Superior temporal gyrus (tissue), 1 donor: Measurements from ENCODE around the gene FGF5.
"Not testable (repeated sequence)": the region's sequence is repeated elsewhere in the genome, so short reads cannot be mapped to it uniquely, and the experiment has no call there.

Experiments used
- DNase-seq: peaks from one replicate; pipeline ENCODE4 v3.0.0-alpha.2; 2016; ENCODE audit errors: extremely low spot score

The FGF5 gene

DNA sequence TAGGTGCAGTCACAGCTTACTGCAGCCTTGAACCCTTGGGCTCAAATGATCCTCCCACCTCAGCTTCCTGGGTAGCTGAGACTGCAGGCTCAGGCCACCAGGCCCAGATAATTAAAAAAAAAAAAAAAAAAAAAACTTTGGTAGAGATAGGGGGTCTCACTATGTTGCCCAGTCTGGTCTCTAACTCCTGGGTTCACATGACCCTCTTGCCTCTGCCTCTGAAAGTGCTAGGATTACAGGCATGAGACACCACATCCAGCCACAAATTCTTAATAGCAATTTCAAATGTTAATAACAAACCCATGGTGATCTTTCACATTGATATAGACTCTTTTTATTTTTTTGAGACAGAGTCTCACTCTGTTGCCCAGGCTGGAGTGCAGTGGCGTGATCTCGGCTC is 12.3 kb upstream of the FGF5 start:
- DNase-seq = no peak

DNA sequence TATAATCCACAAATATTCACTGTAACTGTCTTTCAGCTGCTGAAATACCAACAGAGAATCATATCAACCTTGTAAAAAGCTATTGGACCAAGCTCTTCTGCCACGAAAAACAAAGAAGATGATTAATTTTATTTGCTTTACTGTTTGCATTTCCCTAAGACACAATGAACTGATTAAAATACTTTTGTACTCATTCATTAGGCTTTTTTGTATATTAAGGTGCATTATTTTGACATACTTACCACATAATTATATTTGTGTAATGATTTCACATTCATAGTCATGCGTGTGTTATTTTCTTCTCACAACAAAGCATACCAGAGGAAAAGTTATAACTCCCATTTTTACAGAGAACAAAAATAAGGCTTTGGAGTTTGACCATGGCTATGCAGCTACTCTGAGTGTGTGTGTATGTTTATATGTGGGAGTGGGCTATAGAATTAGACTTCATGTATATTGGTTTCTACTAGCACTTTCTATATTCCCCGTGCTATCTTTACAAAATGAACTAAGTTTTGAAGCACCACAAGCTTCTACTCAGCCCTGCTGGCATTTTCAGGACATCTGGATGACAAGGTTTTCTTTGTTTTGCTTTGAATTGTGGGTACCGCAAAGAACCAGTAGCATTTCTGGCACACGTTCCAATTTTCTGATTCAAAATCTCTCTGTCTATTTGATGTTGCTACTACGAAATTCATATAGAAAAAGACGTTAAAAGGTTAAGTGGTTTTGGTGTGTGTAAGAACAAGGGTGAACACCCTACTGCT is 11.0 kb upstream of the FGF5 start:
- DNase-seq = no peak

DNA sequence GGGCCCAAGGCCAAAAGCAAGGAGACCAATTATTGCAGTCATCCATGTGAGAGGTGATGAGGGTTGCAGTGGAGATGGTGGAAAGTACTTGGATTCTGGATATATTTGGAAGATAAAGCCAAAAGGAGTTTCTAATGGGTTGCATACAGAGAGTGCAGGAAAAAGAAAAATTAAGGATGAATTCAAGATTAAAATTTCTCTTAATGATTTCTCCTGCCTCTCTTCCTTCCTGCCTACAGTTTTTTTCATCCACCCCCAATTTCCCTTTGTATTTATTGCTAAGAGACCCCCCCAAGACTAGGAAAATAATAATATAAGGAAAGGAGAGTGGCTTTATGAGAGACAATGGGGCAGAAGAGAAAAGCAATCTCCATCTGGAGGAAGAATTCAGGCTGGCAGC is 8.6 kb upstream of the FGF5 start:
- no peak for DNase-seq

DNA sequence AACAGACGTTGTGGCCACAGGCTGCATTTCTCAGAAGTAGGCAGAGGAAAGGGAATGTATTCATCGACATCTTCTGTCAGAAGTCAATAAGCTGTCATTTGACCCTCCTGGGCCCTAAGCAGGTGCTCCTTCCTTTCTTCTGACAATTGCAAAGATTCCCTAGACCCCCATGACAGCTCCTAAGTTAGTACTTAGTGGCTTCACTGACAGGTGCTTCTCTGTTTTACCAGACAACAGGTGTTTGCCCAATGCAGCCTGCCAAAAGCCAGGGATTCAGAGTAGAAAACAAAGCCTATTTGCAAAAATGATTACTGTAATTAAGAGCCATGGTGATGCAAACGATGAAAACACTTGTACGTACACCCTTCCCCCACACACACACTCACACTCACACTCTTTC is 7.5 kb upstream of the FGF5 start:
- no peak for DNase-seq

DNA sequence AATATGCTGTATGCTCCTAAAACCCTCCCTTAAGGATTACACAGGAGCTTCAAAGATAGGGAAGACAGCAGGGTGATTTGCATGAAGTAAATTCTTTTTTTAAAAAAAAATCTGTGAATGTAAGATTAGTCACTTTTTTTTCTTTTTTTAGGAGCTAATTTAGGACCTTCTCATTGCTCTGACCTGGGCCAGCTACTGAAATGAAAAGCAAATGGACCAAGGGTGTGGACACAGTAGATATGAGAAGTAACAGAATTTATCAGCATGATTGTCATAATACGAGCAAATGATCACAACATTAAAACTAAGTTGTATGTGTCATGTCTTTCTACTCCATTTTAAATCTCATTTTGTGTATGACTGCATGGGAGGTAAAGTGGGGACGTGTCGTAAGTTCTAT is 6.6 kb upstream of the FGF5 start:
- no peak for DNase-seq

DNA sequence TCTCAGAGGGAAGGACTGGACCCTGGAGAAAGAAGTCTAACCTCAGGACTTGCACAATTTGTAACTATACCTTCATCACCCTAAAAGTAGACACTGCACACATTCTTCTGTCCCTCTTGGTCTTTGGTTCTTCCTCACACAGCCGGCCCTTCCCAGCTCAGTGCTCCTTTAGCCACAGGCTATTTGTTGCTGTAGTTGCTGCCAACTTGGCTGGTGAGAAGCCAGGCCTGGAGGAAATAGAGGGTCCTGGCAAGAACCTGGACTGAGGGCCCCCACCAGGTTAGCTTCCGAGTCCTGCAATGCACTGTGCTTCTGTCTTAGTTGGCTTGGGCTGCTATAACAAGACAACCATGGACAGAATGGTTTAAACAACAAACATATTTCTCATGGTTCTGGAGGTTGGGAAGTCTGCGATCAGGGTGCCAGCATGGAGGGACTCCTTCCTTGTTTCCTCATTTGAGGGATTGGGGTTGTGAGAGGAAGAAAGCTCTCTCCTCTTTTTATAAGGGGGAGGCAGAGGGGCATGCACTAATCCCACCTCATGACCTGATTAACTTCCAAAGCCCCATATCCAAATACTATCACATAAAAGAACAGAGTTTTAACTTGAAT is 4.4 kb upstream of the FGF5 start:
- no peak for DNase-seq

DNA sequence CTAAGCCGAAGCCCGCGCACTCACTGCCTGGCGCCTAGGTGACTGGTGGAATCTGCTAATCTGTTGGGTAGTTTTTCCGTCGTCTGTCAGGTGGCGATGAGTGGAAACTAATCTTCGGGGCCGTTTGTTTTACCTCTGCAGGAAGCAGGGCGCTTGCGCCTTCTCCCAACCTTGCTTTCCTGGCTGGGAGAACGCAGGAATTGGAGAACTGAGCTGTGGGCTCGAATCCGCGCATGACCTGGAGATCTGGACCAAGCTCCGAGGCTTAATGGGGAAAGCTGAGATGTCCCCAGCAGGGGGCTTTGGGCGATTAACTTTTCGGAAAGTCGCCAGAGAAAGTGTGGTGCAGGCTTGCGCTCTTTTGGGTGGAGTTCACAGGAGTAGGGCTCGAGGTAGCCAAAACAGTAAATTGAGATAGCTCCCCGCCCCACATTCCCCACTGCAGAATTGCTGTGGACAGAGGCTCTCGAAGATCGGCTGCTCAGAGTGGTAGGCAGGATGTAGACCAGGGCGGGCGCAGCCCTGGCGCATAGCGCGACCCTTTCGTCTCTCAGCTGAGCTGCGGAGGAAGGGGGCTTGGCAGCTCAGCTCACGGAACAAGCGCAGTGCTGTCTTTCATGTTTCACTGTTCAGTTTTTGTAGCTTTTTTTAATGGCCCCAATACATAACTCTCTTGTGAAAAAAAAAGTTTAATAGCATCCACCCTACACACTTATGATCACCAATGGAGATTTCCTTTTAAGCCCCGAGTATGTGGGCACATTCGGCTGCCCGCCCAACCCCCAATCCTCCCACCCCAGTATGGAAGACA is 2.7 kb upstream of the FGF5 start:
- no peak for DNase-seq

DNA sequence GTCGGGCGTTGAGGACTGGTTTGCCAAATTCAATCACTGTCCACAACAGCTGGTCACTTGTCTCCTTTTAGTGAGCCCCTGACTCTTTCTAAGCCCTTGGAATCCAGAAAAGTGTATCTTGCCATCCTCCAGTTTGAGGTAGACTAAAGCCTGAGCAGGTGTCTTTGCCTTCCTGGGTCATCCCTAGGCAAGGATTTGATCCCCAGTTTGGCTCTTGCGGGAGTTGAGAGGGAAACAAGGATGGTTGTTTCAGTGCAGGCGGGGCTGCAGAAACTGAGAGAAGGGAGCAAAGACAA is 2.2 kb upstream of the FGF5 start:
- DNase-seq = no peak

DNA sequence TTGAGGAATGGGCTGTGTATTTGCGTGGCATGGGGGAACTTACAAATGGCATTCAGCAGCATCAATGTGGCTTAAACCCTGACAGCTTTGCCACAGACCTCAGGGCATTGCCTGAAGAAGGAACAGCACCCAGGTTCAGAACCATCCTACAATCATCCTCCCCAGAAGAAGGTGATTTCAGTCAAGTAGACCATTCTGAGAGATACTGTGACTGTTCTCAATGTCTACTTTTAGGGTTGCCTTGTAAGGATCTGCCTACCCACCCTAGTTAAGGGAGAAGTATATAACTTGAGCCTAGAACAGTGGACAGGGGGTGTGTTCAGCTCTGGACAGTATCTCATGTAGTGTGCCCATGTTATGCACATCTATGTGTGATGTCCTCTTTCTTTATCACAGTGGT is 1.6 kb upstream of the FGF5 start:
- no peak for DNase-seq

DNA sequence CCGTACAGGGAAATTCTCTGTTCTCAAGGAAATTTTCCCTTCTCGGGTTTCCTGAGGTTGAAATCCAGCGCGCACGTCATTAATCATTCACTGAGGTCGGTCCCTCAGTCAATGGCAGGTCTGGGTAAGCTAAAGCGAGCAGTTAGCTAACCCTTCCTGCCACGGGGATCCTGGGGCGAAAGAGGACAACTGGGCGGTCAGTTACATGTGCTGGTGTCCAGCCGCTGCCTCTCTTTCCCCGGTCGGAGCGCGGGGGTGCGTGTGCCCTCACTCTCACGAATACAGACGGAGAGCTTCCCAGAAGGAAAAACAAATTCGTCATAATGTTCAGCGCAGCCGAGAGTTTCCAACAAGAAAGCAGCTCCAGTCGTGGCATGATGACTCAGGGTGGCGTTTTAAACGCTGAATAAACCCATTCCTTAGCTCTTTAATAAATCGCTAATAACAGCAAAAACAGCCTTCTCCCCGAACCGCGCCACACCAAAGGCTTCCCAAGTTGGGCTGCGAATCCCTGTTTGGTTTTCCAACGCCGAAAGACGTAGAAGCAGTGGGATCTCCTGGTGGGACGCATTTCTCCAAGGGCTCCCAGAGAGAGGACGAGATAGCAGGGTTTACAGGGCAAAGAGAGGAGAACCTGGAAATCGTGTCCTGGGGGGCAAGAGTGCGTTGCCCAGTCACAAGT is 752 bp upstream of the FGF5 start:
- no peak for DNase-seq

DNA sequence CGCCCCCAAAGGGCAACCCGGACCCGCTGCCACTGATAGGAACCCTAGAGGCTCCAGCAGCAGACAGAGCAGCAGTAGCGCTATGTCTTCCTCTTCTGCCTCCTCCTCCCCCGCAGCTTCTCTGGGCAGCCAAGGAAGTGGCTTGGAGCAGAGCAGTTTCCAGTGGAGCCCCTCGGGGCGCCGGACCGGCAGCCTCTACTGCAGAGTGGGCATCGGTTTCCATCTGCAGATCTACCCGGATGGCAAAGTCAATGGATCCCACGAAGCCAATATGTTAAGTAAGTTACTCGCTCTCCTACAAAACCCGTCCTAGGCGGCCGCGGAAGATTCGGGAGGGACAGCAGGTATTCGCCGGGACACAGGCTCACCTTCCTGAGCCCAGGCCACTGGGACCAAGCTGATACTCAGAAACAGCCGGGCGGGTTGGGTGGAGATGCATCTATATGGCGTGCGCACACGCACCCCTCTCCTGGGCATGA is 477 bp downstream of the FGF5 start:
- no peak for DNase-seq

DNA sequence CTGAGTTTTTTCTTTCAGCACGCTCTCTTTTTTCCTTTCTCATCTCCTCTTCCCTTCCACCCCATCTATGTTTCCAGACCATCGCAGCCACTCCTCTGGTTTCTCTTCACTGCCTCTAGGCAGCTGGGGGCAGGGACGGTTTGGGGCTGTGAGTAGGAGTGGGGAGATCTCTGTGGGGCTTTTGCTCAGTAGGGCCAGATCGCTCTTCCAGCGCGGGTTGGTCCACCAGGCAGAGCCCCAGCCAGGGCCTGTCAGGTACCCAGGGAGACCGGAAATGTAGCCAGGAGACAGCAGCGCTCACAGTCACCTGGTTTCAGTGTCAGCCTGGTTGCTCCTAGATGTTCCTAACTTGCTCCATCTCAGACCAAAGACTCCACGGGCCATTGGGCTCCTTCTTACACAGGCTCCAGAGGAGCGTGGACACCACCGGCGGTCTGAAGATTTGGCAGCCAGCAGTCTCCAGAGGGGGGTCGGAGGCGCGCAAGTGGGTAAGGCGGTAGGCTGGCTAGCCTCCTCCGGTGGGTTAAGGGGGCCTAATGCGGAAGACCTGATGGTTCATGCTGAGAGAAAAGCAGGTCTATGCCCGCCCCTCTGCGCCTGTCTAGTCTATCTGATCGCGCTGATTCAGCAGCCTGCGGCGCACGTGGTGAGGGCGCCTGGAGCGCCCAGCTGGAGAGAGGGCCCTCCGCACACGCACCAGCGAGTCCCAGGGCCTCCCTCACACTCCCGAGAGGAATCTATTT is 1.8 kb downstream of the FGF5 start:
- no peak for DNase-seq

DNA sequence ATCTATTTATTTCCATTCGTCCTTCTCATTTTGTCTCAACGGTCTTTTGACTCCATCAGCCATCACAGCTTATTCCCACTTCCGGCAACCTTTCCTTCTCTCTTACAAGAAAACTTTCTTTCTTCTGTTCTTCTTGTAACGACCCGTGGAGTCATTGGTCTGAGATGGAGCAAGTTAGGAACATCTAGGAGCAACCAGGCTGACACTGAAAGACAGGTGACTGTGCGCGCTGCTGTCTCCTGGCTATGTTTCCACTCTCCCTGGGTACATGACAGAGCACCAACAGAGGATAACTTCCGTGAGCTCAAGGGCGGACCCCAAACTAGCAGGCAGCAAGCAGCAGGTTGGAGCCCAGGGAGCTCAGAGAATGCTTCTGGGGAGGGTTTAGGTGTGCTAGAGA is 2.5 kb downstream of the FGF5 start:
- DNase-seq = no peak

DNA sequence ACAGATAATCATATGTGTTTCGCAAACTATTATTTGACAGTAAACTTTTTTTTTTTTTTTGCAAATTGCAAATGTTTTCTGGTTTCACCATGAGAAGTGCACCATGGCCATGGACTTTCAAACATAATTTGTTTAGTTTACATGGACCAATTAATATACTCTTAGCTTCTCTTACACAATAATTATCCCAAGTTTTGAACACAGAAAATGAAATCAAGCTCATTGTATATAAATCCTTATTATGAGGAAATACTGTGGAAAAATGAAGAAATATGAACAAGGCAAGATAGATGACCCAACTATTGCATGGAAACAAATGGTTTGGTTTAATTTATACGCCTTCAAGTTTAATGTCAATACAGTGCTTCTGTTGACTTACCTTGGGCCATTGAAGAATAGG is 3.9 kb downstream of the FGF5 start:
- no peak for DNase-seq

DNA sequence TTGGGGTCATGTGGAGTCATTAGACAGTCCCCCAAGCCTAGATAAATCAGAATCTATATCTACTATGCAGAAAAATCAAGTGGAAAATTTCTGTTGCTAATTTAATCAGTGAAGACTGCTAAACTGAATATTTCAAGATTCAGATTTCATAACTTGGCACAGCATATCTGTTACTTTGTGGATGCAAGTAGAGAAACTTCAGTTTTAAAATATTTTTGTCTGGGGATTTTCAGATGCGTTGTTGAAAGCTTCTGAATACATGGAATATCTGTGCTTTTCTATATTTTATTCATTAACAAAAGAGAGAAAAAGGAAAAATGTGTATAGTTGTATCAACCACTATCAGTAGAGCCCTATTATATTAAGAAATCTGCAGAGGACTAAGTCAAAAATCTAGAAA is 4.4 kb downstream of the FGF5 start:
- DNase-seq = no peak

DNA sequence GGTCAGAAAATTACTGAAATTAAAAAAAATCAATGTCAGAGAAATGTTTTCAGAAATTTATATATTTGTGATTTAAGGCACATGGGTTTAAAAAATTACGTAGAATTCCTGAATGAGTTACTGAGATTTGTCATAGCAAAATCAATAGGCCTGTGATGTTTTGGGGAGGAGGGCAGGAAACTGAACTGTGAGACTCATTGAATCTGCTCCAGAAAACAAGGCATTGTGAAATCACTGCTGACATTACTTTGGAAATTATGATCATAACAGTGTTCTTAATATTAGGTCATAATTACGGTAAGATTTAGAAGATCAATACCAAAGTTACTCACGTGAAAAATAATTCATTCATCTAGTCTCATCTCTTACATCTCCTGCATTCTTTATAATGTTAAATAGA is 5.3 kb downstream of the FGF5 start:
- DNase-seq = no peak

DNA sequence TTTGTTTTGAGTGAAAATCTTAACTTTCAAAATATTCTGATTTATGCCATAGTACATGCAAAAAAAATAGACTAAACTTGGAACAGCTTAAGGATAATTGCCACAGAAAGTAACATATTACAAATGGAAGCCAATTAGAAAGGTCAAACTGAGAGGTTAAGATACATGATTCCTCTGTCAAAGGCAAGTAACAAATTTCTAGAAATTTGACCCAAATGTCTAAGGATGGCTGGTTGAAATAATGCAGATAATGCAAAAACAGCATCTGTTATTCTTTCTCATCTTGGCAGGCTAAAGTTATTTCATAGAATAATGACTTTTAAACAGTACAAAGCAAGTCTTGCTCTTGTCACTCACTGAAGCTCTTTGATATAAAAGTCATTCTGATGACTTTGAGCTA is 10.5 kb downstream of the FGF5 start:
- no peak for DNase-seq

DNA sequence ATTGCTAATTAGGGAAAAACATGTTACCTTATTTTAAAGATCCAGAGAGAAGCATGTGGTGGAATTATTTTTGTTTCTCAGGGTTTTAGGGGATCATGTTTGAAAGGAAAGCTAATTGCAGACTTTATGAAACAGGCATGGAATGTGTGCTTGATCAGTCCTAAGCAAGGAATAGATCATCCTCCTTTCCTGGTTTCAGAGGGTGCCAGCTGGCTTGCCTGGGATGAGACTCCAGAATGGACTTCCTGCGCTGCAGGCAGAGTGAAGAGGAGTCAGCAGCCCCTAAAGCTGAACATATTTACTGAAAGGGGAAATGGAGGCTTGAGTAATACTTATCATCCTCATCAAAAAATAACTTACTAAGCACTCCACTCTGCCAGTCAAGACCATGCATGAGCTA is 13.3 kb downstream of the FGF5 start:
- DNase-seq = no peak

DNA sequence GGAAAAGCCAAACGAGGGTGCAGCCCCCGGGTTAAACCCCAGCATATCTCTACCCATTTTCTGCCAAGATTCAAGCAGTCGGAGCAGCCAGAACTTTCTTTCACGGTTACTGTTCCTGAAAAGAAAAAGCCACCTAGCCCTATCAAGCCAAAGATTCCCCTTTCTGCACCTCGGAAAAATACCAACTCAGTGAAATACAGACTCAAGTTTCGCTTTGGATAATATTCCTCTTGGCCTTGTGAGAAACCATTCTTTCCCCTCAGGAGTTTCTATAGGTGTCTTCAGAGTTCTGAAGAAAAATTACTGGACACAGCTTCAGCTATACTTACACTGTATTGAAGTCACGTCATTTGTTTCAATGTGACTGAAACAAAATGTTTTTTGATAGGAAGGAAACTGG is 20.0 kb downstream of the FGF5 start:
- no peak for DNase-seq

DNA sequence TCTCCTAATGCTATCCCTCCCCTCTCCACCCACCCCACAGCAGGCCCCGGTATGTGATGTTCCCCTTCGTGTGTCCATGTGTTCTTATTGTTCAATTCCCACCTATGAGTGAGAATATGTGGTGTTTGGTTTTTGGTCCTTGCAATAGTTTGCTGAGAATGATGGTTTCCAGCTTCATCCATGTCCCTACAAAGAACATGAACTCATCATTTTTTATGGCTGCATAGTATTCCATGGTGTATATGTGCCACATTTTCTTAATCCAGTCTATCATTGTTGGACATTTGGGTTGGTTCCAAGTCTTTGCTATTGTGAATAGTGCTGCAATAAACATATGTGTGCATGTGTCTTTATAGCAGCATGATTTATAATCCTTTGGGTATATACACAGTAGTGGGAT is 24.2 kb downstream of the FGF5 start:
- DNase-seq = not testable (repeated sequence)

DNA sequence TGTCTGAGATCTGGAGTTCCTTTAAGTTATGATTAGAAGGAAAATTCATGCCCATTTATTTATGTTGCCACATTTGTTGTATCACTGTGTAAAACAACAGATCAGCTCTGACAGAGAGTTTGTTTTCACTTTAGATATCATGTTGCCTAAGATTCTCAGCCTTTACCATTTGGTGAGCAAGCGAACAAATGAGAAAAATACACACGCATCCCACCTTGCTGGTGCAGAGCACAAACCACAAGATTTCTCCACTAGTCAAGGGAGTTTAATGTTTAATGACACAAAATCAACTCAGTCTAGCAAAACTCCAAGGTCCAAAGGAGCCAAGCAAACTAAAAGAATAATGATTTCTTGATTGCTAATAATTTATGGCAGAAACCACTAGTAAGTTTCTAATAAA is 27.7 kb downstream of the FGF5 start:
- DNase-seq = no peak

DNA sequence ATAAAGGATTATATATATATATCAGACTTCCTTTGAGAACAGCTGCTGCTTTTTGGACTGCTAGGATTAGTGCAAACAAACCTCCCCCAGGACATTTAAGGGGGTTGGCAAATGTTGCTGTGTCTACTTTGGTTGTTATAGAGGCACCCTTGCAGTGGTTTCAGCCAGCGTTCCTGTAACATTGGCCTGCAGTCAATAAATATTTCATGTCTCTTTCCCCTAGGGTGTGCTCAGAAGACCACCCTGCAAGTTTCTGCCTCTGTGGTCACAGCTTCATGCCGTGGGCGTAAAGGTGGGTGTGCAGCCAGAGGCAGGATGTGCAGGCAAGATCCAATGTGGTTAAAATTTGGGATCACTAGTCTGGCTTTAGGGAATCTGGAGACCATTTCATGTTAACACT is 28.9 kb downstream of the FGF5 start:
- DNase-seq = no peak
